SK-N-SH treated with all-trans-retinoic acid at 6 μM for 48 hours (cell line): ENCODE data around the gene CHTF8.

Experiments
- ATAC-seq: fragments of 200-7000 bp; cut with Tn5 transposase; 3 replicates; pipeline ENCODE4 v1.9.1; 2020; ENCODE audit warnings: mild to moderate bottlenecking, moderate library complexity
- ARNTL ChIP-seq: fragments of 450-650 bp; formaldehyde crosslinking; IDR thresholded peaks from 2 replicates; pipeline ENCODE4 v1.5.0; 2020; ENCODE audit warnings: low read depth, mild to moderate bottlenecking, moderate library complexity, borderline replicate concordance
- BACH2 ChIP-seq: fragments of 250-450 bp; sonication (Bioruptor Pico); IDR thresholded peaks from 2 replicates; pipeline ENCODE4 v1.9.0; 2021; ENCODE audit warnings: mild to moderate bottlenecking, borderline replicate concordance
- CSDC2 ChIP-seq: fragments of 250-450 bp; sonication (Bioruptor Pico); IDR thresholded peaks from 2 replicates; pipeline ENCODE4 v1.5.0; 2020; ENCODE audit warnings: mild to moderate bottlenecking, moderate library complexity
- ESRRG ChIP-seq: fragments of 250-450 bp; sonication (Bioruptor Pico); IDR thresholded peaks from 2 replicates; pipeline ENCODE4 v1.6.1; 2021; ENCODE audit warnings: mild to moderate bottlenecking
- GLIS3 ChIP-seq: fragments of 250-450 bp; sonication (Bioruptor Pico); IDR thresholded peaks from 2 replicates; pipeline ENCODE4 v1.5.0; 2020; ENCODE audit warnings: mild to moderate bottlenecking, moderate library complexity
- ISL1 ChIP-seq: fragments of 250-450 bp; sonication (Bioruptor Pico); IDR thresholded peaks from 2 replicates; pipeline ENCODE4 v2.1.2; 2022; ENCODE audit warnings: mild to moderate bottlenecking, moderate library complexity
- OSR1 ChIP-seq: fragments of 250-450 bp; sonication (Bioruptor Pico); IDR thresholded peaks from 2 replicates; pipeline ENCODE4 v1.8.0; 2022; ENCODE audit warnings: moderate library complexity, mild to moderate bottlenecking, inconsistent platforms
- PPARA ChIP-seq: fragments of 250-450 bp; sonication (Bioruptor Pico); IDR thresholded peaks from 2 replicates; pipeline ENCODE4 v1.5.0; 2020; ENCODE audit warnings: mild to moderate bottlenecking, borderline replicate concordance
- RARB ChIP-seq: fragments of 250-450 bp; sonication (Bioruptor Pico); IDR thresholded peaks from 2 replicates; pipeline ENCODE4 v1.8.0; 2021; ENCODE audit warnings: mild to moderate bottlenecking, moderate library complexity
- SNAI2 ChIP-seq: fragments of 250-450 bp; sonication (Bioruptor Pico); IDR thresholded peaks from 2 replicates; pipeline ENCODE4 v1.5.0; 2020; ENCODE audit warnings: mild to moderate bottlenecking, moderate library complexity
- TCF4 ChIP-seq: fragments of 250-450 bp; sonication (Bioruptor Pico); IDR thresholded peaks from 2 replicates; pipeline ENCODE4 v1.8.0; 2021; ENCODE audit warnings: mild to moderate bottlenecking, moderate library complexity, borderline replicate concordance
- TOX ChIP-seq: fragments of 250-450 bp; sonication (Bioruptor Pico); IDR thresholded peaks from 2 replicates; pipeline ENCODE4 v1.8.0; 2021; ENCODE audit warnings: mild to moderate bottlenecking, moderate library complexity, borderline replicate concordance
- ZC3H10 ChIP-seq: fragments of 250-450 bp; sonication (Bioruptor Pico); IDR thresholded peaks from 2 replicates; pipeline ENCODE4 v1.5.1; 2021; ENCODE audit warnings: mild to moderate bottlenecking, moderate library complexity
- ZFP3 ChIP-seq: fragments of 250-450 bp; sonication (Bioruptor Pico); IDR thresholded peaks from 2 replicates; pipeline ENCODE4 v1.5.0; 2020; ENCODE audit warnings: mild to moderate bottlenecking, moderate library complexity
- ZFP30 ChIP-seq: fragments of 450-650 bp; formaldehyde crosslinking; IDR thresholded peaks from 2 replicates; pipeline ENCODE4 v1.5.0; 2022; ENCODE audit warnings: mild to moderate bottlenecking, moderate library complexity
- ZNF70 ChIP-seq: fragments of 450-650 bp; formaldehyde crosslinking; IDR thresholded peaks from 2 replicates; pipeline ENCODE4 v1.5.0; 2020; ENCODE audit warnings: mild to moderate bottlenecking, moderate library complexity
- ZNF8 ChIP-seq: fragments of 450-650 bp; formaldehyde crosslinking; IDR thresholded peaks from 2 replicates; pipeline ENCODE4 v1.5.0; 2020; ENCODE audit warnings: mild to moderate bottlenecking, moderate library complexity
- TF ChIP-seq, protein P1 (sequence below): fragments of 250-450 bp; sonication (Bioruptor Pico); IDR thresholded peaks from 2 replicates; pipeline ENCODE4 v1.5.0; 2020; ENCODE audit warnings: mild to moderate bottlenecking, moderate library complexity
- TF ChIP-seq, protein P2 (sequence below): fragments of 250-450 bp; sonication (Bioruptor Pico); IDR thresholded peaks from 2 replicates; pipeline ENCODE4 v1.5.1; 2020; ENCODE audit warnings: low read depth, mild to moderate bottlenecking, moderate library complexity
- TF ChIP-seq, protein P3 (sequence below): fragments of 250-450 bp; sonication (Bioruptor Pico); IDR thresholded peaks from 2 replicates; pipeline ENCODE4 v1.8.0; 2020; ENCODE audit warnings: mild to moderate bottlenecking, moderate library complexity, borderline replicate concordance
- TF ChIP-seq, protein P4 (sequence below): fragments of 250-450 bp; sonication (Bioruptor Pico); IDR thresholded peaks from 2 replicates; pipeline ENCODE4 v1.8.0; 2021; ENCODE audit warnings: low read depth, mild to moderate bottlenecking, moderate library complexity, borderline replicate concordance

CHTF8 gene

DNA sequence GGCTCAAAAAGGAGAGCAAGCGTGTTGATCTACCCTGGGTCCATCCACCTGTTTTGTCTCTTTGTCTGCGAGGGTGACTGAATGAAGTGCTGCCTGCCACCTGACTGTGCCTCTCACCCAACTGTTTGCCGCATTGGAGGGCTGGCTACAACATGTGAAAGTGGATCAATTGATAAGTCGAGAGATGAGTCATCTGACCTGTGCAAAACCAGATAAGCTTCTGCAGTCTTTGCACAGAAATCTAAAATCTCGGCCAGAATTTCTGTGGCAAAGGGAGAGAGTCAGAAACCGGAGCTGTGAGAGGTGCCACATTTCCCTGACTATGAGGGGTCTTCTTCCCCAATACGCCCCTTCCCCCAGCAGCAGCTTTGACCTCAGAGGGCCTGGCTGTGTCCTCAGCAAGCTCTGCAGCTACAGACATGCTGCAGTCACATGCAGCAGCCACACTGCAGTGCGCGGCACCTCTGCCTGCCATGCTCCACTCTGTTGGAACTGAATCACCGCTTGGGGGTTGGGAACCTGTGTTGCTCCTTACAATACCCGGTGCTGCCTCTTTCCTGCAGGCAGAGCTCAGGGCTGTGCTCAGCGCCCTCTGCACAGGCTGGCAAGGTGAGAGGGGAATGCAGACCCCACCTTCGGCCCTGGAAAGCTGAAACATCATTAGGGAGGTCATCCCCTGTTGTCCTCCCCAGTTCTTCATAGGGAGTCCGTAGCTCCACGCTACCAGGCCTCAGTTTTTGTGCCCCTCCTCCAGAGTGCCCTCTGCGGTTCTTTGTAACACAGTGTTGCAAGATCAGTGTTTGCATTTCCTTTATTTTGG is 43.1 kb downstream of the CHTF8 start:
- TF ChIP-seq SNAI2 (CRISPR knock-in tag) = no peak
- TF ChIP-seq, protein P1, sequence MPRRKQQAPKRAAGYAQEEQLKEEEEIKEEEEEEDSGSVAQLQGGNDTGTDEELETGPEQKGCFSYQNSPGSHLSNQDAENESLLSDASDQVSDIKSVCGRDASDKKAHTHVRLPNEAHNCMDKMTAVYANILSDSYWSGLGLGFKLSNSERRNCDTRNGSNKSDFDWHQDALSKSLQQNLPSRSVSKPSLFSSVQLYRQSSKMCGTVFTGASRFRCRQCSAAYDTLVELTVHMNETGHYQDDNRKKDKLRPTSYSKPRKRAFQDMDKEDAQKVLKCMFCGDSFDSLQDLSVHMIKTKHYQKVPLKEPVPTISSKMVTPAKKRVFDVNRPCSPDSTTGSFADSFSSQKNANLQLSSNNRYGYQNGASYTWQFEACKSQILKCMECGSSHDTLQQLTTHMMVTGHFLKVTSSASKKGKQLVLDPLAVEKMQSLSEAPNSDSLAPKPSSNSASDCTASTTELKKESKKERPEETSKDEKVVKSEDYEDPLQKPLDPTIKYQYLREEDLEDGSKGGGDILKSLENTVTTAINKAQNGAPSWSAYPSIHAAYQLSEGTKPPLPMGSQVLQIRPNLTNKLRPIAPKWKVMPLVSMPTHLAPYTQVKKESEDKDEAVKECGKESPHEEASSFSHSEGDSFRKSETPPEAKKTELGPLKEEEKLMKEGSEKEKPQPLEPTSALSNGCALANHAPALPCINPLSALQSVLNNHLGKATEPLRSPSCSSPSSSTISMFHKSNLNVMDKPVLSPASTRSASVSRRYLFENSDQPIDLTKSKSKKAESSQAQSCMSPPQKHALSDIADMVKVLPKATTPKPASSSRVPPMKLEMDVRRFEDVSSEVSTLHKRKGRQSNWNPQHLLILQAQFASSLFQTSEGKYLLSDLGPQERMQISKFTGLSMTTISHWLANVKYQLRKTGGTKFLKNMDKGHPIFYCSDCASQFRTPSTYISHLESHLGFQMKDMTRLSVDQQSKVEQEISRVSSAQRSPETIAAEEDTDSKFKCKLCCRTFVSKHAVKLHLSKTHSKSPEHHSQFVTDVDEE (CRISPR knock-in tag) = no peak
- no peak for TF ChIP-seq CSDC2 (CRISPR knock-in tag)
- TF ChIP-seq TCF4 (CRISPR knock-in tag) = peak; percentile 43; the same call in 1 of the 2 replicates
- no peak for TF ChIP-seq RARB
- TF ChIP-seq BACH2 = no peak
- TF ChIP-seq ISL1 (CRISPR knock-in tag) = no peak
- TF ChIP-seq, protein P2, sequence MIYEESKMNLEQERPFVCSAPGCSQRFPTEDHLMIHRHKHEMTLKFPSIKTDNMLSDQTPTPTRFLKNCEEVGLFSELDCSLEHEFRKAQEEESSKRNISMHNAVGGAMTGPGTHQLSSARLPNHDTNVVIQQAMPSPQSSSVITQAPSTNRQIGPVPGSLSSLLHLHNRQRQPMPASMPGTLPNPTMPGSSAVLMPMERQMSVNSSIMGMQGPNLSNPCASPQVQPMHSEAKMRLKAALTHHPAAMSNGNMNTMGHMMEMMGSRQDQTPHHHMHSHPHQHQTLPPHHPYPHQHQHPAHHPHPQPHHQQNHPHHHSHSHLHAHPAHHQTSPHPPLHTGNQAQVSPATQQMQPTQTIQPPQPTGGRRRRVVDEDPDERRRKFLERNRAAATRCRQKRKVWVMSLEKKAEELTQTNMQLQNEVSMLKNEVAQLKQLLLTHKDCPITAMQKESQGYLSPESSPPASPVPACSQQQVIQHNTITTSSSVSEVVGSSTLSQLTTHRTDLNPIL (CRISPR knock-in tag) = no peak
- peak; percentile 88 for ATAC-seq

DNA sequence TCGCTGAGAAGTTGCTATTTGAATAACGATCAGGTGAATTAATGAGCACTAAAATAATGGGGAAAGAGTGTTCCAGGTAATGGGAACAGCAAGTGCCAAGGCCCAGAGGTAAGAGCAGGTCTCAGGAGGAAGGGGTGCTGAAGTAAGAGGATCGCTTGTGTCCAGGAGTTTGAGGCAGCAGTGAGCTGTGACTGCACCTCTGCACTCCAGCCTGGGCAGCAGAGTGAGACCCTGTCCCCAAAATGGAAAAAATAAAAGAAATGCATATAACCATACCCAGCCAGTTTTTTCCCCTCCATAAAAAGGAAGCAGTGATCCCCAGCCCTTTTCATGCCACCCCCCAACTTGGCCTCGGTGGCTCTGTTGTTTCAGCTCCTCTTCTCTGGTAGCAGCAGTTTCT is 43.7 kb downstream of the CHTF8 start:
- no peak for ATAC-seq
- TF ChIP-seq ARNTL (no peak), ESRRG (CRISPR knock-in tag) (no peak), GLIS3 (CRISPR knock-in tag) (no peak), TOX (CRISPR knock-in tag) (no peak), SNAI2 (CRISPR knock-in tag) (no peak), ZNF70 (no peak), PPARA (no peak)
- TF ChIP-seq, protein P1 (CRISPR knock-in tag) = no peak

DNA sequence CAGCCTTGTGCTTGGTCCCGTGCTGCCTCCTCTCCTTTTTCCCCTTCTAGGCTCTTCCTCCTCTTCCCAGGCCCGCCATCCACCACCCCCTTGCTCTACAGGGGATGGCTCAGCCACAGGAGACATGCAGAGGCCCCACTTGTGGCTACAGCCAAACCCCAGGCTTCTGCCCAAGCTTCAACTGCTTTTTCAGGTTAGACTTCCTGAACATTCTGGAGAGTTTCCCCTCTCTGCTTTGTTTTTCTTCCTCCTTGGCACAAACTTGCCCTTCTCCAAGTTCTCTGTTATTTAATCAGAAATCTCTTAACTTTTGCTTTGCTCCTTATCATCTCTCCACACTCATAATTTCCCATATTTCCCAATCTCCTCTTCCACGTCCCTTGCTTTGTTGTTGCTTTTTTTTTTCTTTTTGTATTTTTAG is 45.2 kb downstream of the CHTF8 start:
- ATAC-seq = no peak
- TF ChIP-seq, protein P3, sequence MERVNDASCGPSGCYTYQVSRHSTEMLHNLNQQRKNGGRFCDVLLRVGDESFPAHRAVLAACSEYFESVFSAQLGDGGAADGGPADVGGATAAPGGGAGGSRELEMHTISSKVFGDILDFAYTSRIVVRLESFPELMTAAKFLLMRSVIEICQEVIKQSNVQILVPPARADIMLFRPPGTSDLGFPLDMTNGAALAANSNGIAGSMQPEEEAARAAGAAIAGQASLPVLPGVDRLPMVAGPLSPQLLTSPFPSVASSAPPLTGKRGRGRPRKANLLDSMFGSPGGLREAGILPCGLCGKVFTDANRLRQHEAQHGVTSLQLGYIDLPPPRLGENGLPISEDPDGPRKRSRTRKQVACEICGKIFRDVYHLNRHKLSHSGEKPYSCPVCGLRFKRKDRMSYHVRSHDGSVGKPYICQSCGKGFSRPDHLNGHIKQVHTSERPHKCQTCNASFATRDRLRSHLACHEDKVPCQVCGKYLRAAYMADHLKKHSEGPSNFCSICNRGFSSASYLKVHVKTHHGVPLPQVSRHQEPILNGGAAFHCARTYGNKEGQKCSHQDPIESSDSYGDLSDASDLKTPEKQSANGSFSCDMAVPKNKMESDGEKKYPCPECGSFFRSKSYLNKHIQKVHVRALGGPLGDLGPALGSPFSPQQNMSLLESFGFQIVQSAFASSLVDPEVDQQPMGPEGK (CRISPR knock-in tag) = no peak
- TF ChIP-seq ZC3H10 = no peak
- no peak for TF ChIP-seq TCF4 (CRISPR knock-in tag)
- TF ChIP-seq CSDC2 (CRISPR knock-in tag) = no peak
- no peak for TF ChIP-seq ZFP30 (CRISPR knock-in tag)
- TF ChIP-seq ZNF8 = no peak
- TF ChIP-seq ZNF70 = no peak
- no peak for TF ChIP-seq BACH2
- TF ChIP-seq, protein P4, sequence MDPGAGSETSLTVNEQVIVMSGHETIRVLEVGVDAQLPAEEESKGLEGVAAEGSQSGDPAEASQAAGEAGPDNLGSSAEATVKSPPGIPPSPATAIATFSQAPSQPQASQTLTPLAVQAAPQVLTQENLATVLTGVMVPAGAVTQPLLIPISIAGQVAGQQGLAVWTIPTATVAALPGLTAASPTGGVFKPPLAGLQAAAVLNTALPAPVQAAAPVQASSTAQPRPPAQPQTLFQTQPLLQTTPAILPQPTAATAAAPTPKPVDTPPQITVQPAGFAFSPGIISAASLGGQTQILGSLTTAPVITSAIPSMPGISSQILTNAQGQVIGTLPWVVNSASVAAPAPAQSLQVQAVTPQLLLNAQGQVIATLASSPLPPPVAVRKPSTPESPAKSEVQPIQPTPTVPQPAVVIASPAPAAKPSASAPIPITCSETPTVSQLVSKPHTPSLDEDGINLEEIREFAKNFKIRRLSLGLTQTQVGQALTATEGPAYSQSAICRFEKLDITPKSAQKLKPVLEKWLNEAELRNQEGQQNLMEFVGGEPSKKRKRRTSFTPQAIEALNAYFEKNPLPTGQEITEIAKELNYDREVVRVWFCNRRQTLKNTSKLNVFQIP = no peak
- no peak for TF ChIP-seq ZFP3 (CRISPR knock-in tag)
- TF ChIP-seq, protein P1 (CRISPR knock-in tag) = no peak
- no peak for TF ChIP-seq OSR1 (CRISPR knock-in tag)
- TF ChIP-seq GLIS3 (CRISPR knock-in tag) = no peak
- no peak for TF ChIP-seq ARNTL
